ENCODE data around the gene DNM3.

DNA sequence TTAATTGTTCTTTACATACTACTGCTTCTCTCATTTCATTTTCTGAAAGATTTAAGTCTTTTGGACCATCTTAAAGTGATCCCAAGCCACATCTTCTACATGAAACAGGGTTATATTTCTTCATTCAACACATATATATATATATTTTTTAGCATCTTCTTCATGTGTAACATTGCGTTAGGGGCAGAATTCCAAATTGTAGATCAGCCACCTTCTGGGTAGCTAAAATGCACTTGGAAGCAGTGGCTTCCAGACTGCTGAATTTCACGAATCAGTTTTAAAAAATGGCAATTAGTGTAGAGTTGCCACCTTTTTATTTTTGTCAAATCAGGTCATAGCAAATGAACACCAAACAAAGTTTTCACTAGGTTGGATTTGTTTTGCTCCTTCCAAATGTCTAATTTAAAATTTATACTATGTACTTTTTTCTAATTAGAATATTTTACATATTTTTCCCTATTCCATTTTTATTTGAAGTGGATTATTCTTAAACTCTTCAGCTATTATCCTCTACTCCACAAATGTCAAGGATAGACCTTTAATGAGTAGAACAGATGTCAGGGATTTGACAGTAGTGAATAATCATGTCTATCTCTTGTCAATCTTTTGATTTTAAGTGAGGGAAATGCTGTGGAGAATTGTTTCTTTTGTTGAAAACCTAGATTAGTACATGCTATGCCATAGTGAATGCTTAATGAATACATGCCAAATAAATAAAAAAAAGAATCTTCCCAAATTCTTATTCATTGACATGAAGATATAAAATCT, 55.8 kb downstream of the DNM3 start:
- no peak for TF ChIP-seq POLR2A (IDR thresholded peaks at IDR 0.05; ENCODE audit: low read length)
- TF ChIP-seq GATA1 (IDR thresholded peaks at IDR 0.05; ENCODE audit: low read depth, low read length), result no peak
